HG03354 (cell line): ENCODE results near the gene KIAA1958.
A peak's percentile ranks its signal among the peaks of the same experiment; 100 is the strongest.
"Not testable (repeated sequence)": the region's sequence is repeated elsewhere in the genome, so short reads cannot be mapped to it uniquely, and the experiment has no call there.

ENCODE experiments used
- ATAC-seq: cut with Tn5 transposase; IDR thresholded peaks from one replicate; pipeline ENCODE4 v1.9.1; 2021; ENCODE audit warnings: mild to moderate bottlenecking; ENCODE audit not compliant: unreplicated experiment, poor library complexity, severe bottlenecking

Gene KIAA1958

DNA sequence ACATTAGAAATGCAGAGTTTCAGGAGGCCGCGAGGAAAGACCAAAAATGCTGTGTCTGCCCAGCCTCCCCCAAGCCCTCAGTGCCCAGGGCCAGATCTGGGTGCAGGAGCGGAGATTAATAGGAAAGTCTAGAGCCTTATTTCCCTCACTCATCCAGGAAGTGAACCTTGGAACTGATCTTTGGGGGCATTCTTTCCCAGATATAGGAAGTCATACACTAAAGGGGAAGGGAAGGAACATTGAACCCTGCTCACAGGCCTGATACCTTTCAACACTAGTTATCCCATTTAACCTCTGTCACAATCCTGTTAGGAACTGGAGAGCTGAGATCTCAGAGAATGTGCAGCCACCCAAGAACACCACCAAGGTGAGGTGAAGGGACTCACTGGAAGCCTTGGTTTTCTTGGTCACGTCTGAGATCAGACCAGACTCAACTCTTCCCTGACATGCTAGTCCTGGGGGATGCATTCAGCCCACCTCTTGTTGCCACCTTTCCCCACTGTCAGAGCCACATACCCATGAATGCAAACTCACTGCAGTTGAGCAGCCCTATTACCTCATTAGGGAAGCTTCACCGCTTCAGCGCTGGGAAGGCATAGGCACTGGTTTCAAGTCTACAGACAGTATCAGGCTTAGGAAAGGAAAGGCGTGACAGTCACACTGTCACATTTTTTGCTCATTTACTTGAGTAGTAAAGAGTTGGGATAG, 95.0 kb downstream of the KIAA1958 start:
- no peak for ATAC-seq

DNA sequence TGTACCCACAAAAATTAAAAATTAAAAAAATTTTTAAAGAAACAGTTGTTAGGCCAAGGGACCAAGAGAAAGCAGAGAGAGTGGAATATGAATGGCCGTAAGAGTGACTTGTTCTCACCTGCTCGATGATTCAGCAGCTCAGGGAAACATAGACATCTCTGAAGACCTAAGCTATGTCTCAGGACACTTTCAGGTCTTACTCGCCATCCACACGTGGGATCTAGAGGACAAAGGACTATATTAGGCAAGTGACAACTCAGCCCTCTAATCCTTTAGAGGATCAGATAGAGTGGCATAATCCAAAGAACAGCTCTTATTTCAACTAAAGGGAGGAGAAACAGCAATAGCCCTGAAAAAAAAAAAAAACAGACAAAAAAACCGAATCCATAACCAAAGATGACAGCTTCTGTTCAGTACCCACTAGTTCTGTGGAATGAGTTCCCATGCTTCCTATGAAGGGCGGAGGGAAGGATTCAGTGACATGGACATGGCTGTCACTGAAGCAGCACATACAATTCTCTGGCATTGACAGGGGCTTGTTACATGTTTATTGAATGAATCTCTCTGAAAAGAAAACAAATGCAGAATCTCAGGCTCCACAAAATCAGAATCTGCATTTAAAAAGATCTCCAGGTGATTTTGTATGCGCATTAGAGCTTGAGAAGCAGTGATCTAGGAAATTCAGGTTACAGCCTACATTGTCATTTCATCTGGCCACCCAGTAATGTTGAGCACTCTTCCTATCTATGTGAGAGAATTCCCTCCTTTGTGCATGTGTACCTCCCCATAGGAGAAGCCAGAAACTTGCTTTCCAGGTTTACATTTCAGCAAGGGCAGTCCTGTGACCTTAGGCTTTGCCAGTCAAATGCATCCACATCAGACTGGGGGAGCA, 96.0 kb downstream of the KIAA1958 start:
- ATAC-seq, result no peak

GRCh38 chr9:112586599-112587155, 100.0 kb downstream of the KIAA1958 start:
- no peak for ATAC-seq

- ATAC-seq, result not testable (repeated sequence)
These were observed 105.2 kb downstream of the KIAA1958 start for GRCh38 chr9:112591875-112592274.

DNA sequence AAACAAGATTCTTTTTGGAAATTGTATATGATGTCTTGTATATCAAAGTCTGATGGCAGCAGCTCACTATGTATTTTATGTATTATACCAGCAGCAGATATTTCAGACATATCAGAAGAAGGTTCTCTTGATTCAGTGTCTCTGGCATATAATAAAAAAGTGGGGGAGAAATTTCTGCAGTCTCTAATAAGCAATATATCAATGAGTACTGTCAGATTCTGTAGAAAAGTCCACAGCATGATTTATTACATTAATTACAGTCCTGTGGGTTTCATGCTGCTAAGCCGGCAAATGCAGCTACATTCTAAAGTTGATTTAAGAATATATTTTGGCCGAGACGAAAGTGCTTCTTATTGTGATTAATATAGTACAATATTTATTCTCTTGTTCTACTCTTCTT, 113.1 kb downstream of the KIAA1958 start:
- ATAC-seq, result no peak

DNA sequence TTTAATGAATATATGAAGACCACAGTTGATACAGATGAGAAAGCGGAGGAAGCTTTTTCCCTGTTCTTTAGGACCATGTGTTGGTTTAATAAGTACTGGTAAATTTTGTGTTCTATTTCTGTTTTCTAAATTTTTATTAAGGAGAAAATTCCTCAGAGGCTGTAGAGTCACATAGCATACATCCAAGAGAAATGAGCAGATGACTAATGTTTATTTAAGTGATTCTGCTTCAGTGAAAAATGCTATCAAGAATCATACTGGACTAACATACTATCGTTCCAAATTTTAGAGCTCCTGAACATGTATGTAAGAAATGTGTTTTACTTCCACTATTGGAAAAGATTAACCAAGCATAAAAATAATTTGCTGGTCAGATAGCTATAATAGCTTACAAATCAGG, 115.0 kb downstream of the KIAA1958 start:
- no peak for ATAC-seq

GRCh38 chr9:112604790-112605189, 118.2 kb downstream of the KIAA1958 start:
- ATAC-seq, result no peak

DNA sequence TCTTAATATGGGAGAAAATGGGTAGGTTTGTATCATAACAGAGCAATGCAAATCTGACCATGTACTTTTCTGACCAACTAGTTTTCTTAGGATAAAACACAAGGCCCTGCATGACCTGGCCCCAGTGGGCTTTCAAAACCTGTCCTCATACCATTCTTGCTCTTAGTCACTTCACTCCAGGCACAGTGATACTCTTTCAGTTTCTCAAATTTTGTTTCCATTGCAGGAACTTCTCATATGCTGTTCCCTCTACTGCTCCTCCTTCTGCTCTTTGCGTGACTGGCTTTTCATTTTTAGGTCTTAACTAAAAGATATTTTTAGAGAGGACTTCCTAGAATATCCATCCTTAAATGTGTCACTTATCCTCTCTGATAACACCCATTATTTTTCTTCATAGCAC, 118.9 kb downstream of the KIAA1958 start:
- ATAC-seq, result peak; percentile 95

DNA sequence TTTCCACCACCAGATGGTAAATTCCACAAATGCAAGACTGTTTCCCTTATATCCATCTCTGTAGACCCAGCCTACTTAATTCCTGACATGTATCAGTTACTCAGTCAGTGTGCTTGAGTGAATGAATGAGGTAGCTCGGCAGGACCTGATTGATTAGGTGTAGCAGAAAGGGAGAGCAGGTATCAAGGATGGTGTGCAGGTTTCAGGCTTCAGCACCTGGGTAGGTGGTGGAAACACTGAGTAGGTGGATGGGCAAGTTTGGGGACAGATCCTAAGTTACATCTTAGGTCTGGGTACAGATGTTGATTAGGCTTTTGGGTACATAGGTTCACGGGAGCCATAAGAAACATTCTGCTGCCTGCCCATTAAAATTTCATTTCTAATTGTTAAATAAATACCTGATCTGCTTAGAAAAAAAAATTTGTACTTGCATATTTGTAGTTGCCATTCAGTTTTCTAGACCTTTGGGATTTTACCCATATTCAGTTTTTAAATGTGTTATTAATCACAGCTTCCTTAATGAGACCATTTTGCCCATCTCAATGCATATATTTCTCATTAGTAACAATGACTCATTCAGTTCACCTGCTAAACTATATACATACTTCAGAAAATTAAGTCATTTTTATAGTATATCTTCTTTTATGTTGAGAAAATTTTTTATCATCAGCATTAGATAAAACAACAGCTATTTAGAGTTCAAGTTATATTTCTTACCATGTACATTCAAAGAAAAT, 119.5 kb downstream of the KIAA1958 start:
- no peak for ATAC-seq

DNA sequence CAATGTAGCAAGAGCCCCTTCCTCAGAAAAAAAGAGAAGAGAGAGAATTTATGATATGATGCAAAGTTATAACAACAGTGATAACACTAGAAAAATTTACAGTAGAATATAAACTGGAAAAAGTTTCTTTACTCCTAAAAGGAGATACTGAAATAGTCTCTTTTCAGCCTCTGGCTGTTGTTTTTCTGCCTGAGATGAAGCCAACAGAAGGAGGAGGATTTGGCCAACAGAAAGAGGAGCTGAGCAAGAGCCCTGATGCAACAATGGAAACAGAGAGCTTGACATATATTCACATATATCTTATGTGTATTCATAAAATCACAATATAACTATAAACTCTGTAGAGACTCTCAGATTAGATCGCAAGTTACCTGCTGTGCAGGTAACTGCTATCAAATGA, 122.2 kb downstream of the KIAA1958 start:
- ATAC-seq, result no peak

GRCh38 chr9:112615584-112616266, 129.1 kb downstream of the KIAA1958 start:
- no peak for ATAC-seq

- no peak for ATAC-seq
These were observed 130.7 kb downstream of the KIAA1958 start for GRCh38 chr9:112617371-112617770.

DNA sequence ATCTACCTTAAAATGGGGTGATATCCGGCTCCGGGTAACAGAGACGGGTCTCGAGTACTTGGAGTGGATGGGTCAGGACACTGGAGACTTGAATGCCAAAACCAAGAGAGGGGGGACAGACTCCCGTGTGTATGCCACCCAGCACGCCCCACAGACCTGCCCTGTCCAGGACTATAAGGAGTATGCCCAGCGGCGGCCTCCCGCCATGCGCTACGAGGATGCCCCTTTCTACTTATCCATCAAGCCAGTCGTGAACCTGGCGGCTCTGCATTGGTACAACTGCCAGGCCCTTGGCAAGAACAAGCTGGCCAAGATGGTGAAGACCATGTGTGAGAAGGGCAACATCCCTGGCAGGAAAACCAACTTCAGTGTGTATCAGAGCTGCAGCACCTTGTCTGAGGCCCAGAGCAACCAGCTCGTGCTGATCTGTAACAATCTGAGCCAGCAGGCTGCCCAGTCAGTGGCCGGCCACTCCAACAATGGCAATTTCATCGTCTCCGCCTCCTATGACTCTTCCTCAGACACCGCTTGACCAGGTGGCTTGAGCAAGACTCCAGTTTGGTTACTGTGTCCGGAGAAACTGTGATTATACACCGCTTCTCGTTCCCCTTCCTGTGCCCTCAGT, 131.9 kb downstream of the KIAA1958 start:
- ATAC-seq, result no peak

DNA sequence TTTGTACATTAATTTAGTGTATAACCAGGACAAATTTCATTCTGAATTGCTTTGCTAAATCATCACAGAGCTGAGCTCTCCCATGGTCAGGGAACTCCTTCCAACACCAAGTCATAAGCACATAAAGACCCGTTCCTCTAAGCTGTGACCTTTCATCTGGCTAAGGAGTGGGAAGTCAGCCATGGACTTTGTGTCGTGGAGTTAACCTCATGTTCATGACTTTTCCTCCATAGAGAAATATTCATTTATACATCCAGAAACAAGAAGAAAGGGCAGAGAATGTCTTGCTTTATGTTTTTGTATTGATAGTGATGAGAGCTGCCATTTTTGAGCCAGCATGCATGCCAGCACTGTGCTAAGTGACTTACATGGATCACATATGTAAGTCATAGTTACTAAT, 133.8 kb downstream of the KIAA1958 start:
- no peak for ATAC-seq

GRCh38 chr9:112621018-112621655, 134.5 kb downstream of the KIAA1958 start:
- ATAC-seq, result no peak

DNA sequence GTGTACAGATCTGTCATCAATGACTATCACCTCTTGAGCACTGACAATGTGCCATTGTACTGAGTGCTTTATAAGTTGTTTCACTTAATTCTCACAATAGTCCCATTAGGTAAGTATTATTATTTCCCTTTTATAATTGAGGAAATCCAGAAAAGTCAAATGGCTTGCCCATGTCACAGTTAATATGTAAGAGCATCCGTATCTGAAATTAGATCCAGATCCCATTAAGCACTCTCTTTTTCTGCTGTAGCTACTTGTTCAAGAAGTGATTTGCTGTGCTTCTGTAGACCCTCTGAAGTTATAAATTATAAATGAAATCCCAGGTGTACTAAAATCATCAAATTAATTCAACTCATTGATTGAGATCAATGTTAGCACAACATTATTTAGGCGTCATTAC, 136.6 kb downstream of the KIAA1958 start:
- no peak for ATAC-seq

GRCh38 chr9:112624711-112625707, 138.4 kb downstream of the KIAA1958 start:
- ATAC-seq, result no peak
